Right lobe of liver (tissue), 4 donors: ENCODE results near the gene CFAP20DC.

ENCODE experiments used
- CTCF ChIP-seq, 4 donors: fragments of 200-600 bp in 3 of 4; fragments of 450-650 bp in 1 of 4; IDR thresholded peaks; one replicate each; pipeline versions ENCODE4 v1.5.1 to v1.8.0; 2016 to 2022; ENCODE audit warnings: antibody characterized with exemption in 4 of 4, mild to moderate bottlenecking in 2 of 4
- POLR2A ChIP-seq: fragments of 450-650 bp; IDR thresholded peaks from one replicate; pipeline ENCODE4 v1.6.1; 2017; ENCODE audit warnings: antibody characterized with exemption, mild to moderate bottlenecking
- donor health status: DM: no; HTN: no; CAD: no.
- donor health status: DM: no; HTN: no; CAD: no.
- donor health status: DM: no; HTN: yes; CAD: no.

- TF ChIP-seq CTCF (IDR thresholded peaks at IDR 0.05), result no peak
- TF ChIP-seq POLR2A, result no peak
Observed at GRCh38 chr3:58989955-58990354, 59.9 kb downstream of the CFAP20DC start.
